MM.1S (cell line): Measurements from ENCODE around the gene BCR.

Source experiments
- DNase-seq: peaks from one replicate; pipeline ENCODE4 v3.0.0-alpha.2; 2015
- H2AFZ ChIP-seq: fragments of 300-600 bp; sonication (generic); 2 replicates; pipeline ENCODE4 v1.6.0; 2016; ENCODE audit warnings: antibody characterized with exemption, low read length
- H3F3A ChIP-seq: fragments of 300-600 bp; sonication (generic); 2 replicates; pipeline ENCODE4 v1.6.1; 2016; ENCODE audit warnings: mild to moderate bottlenecking, antibody characterized with exemption, low read length, moderate library complexity, mixed read lengths; ENCODE audit not compliant: insufficient read depth
- H3K27ac ChIP-seq: fragments of 300-600 bp; sonication (generic); 2 replicates; pipeline ENCODE4 v1.5.1; 2016; ENCODE audit warnings: mild to moderate bottlenecking, low read length
- H3K27me3 ChIP-seq: fragments of 300-600 bp; sonication (generic); replicated peaks from 2 replicates; pipeline ENCODE4 v1.6.0; 2016; ENCODE audit warnings: low read length; ENCODE audit not compliant: insufficient read depth
- H3K36me3 ChIP-seq: fragments of 300-600 bp; sonication (generic); replicated peaks from 2 replicates; pipeline ENCODE4 v1.6.1; 2016; ENCODE audit warnings: mild to moderate bottlenecking, low read length, mixed read lengths; ENCODE audit not compliant: insufficient read depth
- H3K4me1 ChIP-seq: fragments of 300-600 bp; sonication (generic); 2 replicates; pipeline ENCODE4 v1.6.1; 2016; ENCODE audit warnings: low read length, mixed read lengths
- H3K4me2 ChIP-seq: fragments of 300-600 bp; sonication (generic); 2 replicates; pipeline ENCODE4 v1.6.0; 2016; ENCODE audit warnings: low read depth, low read length
- H3K4me3 ChIP-seq: fragments of 300-600 bp; sonication (generic); 2 replicates; pipeline ENCODE4 v1.5.1; 2016; ENCODE audit warnings: low read length, mixed read lengths
- H3K79me2 ChIP-seq: fragments of 300-600 bp; sonication (generic); 2 replicates; pipeline ENCODE4 v1.6.1; 2016; ENCODE audit warnings: mixed run types, low read length, mixed read lengths
- H3K9ac ChIP-seq: fragments of 300-600 bp; sonication (generic); 2 replicates; pipeline ENCODE4 v1.6.1; 2016; ENCODE audit warnings: low read length, mixed read lengths
- H3K9me2 ChIP-seq: fragments of 300-600 bp; sonication (generic); replicated peaks from 2 replicates; pipeline ENCODE4 v1.6.1; 2016; ENCODE audit warnings: mild to moderate bottlenecking, low read length, mixed read lengths; ENCODE audit not compliant: insufficient read depth
- H3K9me3 ChIP-seq: fragments of 300-600 bp; sonication (generic); replicated peaks from 2 replicates; pipeline ENCODE4 v1.6.1; 2016; ENCODE audit warnings: mild to moderate bottlenecking, low read length, mixed read lengths; ENCODE audit not compliant: insufficient read depth
- H4K20me1 ChIP-seq: fragments of 300-600 bp; sonication (generic); 2 replicates; pipeline ENCODE4 v1.6.1; 2016; ENCODE audit warnings: mild to moderate bottlenecking, low read length, moderate library complexity, mixed read lengths; ENCODE audit not compliant: insufficient read depth
- CTCF ChIP-seq: fragments of 300-600 bp; sonication (generic); IDR thresholded peaks from 2 replicates; pipeline ENCODE4 v1.5.1; 2016; ENCODE audit warnings: antibody characterized with exemption, low read length, mixed read lengths
- EZH2 ChIP-seq: fragments of 300-600 bp; sonication (generic); optimal IDR thresholded peaks from 2 replicates; pipeline ENCODE3; 2017; ENCODE audit warnings: low read depth, mild to moderate bottlenecking, antibody characterized with exemption, low read length, mixed read lengths
- EZH2phosphoT487 ChIP-seq: fragments of 300-600 bp; sonication (generic); IDR thresholded peaks from 2 replicates; pipeline ENCODE4 v1.6.1; 2018; ENCODE audit warnings: antibody characterized with exemption, low read length

Gene BCR

GRCh38 chr22:23289130-23289503, 108.8 kb downstream of the BCR start:
- Histone ChIP-seq H3K9me2 (no peaks in the 10 kb centered on the region), H3K4me1 (no peaks in the 10 kb centered on the region), H3K4me2 (no peak overlapping the region), H3K9ac (no peak overlapping the region), H3K9me3 (no peaks in the 10 kb centered on the region), H3K27ac (no peak overlapping the region), H3K79me2 (peaks cover 28% of the 10 kb centered on the region), H4K20me1 (0 out of 2 replicates have a peak, but pooled peaks cover 7% of the 10 kb centered on the region), H2AFZ (no peak overlapping the region), H3K36me3 (no peaks in the 10 kb centered on the region; the same call in 1 of the 2 replicates), H3K4me3 (no peak overlapping the region), H3F3A (no peaks in the 10 kb centered on the region), H3K27me3 (no peaks in the 10 kb centered on the region)
- DNase-seq: no peak
- TF ChIP-seq CTCF (no peak), EZH2phosphoT487 (no peak), EZH2 (no peak)

- 0 out of 2 replicates have a peak, but pooled peaks cover 7% of the 10 kb centered on the region for H4K20me1 ChIP-seq
- no peaks in the 10 kb centered on the region for H3K27me3 ChIP-seq
- H3F3A ChIP-seq: no peaks in the 10 kb centered on the region
- no peaks in the 10 kb centered on the region; the same call in 1 of the 2 replicates for H3K36me3 ChIP-seq
- no peak overlapping the region for H3K4me2 ChIP-seq
- H2AFZ ChIP-seq: no peak overlapping the region
- H3K9me2 ChIP-seq: no peaks in the 10 kb centered on the region
- H3K9me3 ChIP-seq: no peaks in the 10 kb centered on the region
- no peaks in the 10 kb centered on the region for H3K4me1 ChIP-seq
- peaks cover 19% of the 10 kb centered on the region; the same call in 1 of the 2 replicates for H3K79me2 ChIP-seq
- TF ChIP-seq EZH2 (no peak), CTCF (peak; percentile 75)
- no peak overlapping the region for H3K4me3 ChIP-seq
- peak; percentile 19 for DNase-seq
- no peak overlapping the region for H3K9ac ChIP-seq
- no peak overlapping the region for H3K27ac ChIP-seq
These were observed 109.8 kb downstream of the BCR start for GRCh38 chr22:23289851-23290724.

DNA sequence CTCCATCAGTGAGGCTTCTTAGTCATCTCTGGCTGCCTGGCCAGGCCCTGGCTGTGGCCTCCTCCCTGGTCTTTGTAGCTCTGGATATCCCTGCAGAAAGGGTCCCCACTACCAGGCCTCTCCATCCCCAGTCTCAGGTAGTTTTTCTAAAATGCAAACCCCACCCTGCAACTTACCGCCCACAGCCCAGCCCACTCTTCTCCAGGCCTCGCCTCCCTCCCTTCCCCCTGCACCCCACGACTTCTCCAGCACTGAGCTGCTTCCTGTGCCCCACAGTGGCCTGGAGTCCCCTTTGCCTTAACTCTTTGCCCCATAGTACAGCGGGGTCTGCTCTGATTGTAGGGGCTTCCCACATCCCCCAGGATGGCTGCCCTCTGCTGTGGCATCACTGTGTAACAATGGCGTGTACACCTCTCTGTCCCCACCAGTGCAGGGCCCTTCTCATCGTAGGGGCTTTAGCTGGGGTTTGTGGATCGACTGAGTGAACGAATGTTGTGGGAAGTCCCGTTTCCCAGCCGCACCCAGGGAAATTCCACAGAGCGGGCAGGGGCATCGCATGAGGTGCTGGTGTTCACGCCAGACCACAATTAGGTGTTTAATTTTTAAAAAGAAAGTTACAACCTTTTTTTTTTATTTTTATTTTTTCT, 111.6 kb downstream of the BCR start:
- Histone ChIP-seq H3K79me2 (peaks cover 19% of the 10 kb centered on the region; the same call in 1 of the 2 replicates), H3K4me2 (no peak overlapping the region), H3K4me3 (no peak overlapping the region), H3K27me3 (no peaks in the 10 kb centered on the region), H4K20me1 (0 out of 2 replicates have a peak, but pooled peaks cover 7% of the 10 kb centered on the region), H3K4me1 (no peaks in the 10 kb centered on the region), H3K9me2 (no peaks in the 10 kb centered on the region), H3K36me3 (no peaks in the 10 kb centered on the region; the same call in 1 of the 2 replicates), H3K9me3 (no peaks in the 10 kb centered on the region), H3K27ac (no peak overlapping the region), H2AFZ (no peak overlapping the region), H3K9ac (no peak overlapping the region), H3F3A (no peaks in the 10 kb centered on the region)
- no peak for DNase-seq
- TF ChIP-seq CTCF: no peak
- no peak for TF ChIP-seq EZH2phosphoT487
- no peak for TF ChIP-seq EZH2
